Right lobe of liver (tissue), 6 donors: ENCODE measurements around the gene SLC9A8. TPM values are rescaled to one million over a fixed set of nuclear protein-coding genes. Genes with fewer than 3 reads are reported as not detected.

ENCODE experiments used
- ATAC-seq, 4 donors: fragments of 200-7000 bp; cut with Tn5 transposase; one replicate each; pipeline ENCODE4 v1.9.1; 2020; ENCODE audit warnings: mild to moderate bottlenecking in 4 of 4, moderate library complexity in 4 of 4
- DNase-seq, 3 donors: peaks; one replicate each; pipeline ENCODE4 v3.0.0-alpha.2; 2020
- H3K27ac ChIP-seq, 3 donors: fragments of 200-600 bp; one replicate each; pipeline ENCODE4 v1.8.0; 2022
- H3K27me3 ChIP-seq, 2 donors: fragments of 200-600 bp; one replicate each; pipeline ENCODE4 v1.8.0; 2022
- H3K36me3 ChIP-seq, 4 donors: fragments of 200-600 bp; sonication (generic) in 1 of 4; one replicate each; pipeline versions ENCODE4 v1.5.1 to v1.8.0; 2017 to 2022; ENCODE audit warnings: control low read depth in 1 of 4
- H3K4me1 ChIP-seq, 4 donors: fragments of 200-600 bp; sonication (generic) in 1 of 4; one replicate each; pipeline versions ENCODE4 v1.5.1 to v1.8.0; 2017 to 2022; ENCODE audit warnings: control low read depth in 1 of 4
- H3K4me3 ChIP-seq, 3 donors: fragments of 200-600 bp; one replicate each; pipeline ENCODE4 v1.8.0; 2022
- H3K9me3 ChIP-seq, 4 donors: fragments of 200-600 bp; sonication (generic) in 1 of 4; one replicate each; pipeline versions ENCODE4 v1.5.1 to v1.8.0; 2017 to 2022; ENCODE audit warnings: control low read depth in 1 of 4
- POLR2A ChIP-seq: fragments of 450-650 bp; IDR thresholded peaks from one replicate; pipeline ENCODE4 v1.6.1; 2017; ENCODE audit warnings: antibody characterized with exemption, mild to moderate bottlenecking
- WGBS: methylation state at CpG from one replicate; pipeline ENCODE4 v1.1.6; 2018; ENCODE audit warnings: low coverage, low lambda C conversion rate; ENCODE audit not compliant: insufficient coverage; ENCODE audit errors: missing lambda C conversion rate; 5-methylcytosine and 5-hydroxymethylcytosine counted together
- intact Hi-C, 2 donors: fragments of 100-400 bp; cut with DNase I; formaldehyde crosslinking; loops; one replicate each; pipeline versions ENCODE4 v1.11.2 to v1.14.1; 2022
- total RNA-seq, 6 experiments: library from RNA; depleted of rRNA in 2 of 6; stranded (reverse); fragments of >200 nt in 2 of 6; fragmentation: NEBNext Ultra II Directional in 3 of 6; extraction: Animal tissue kit (Norgen Biotek cat#: 25700) in 3 of 6; gene quantifications; one replicate each; pipeline versions ENCODE4 v1.1.0 to v1.2.4, GENCODE V29; 2016 to 2023
- TF ChIP-seq, protein P1 (sequence below), 4 donors: fragments of 200-600 bp in 3 of 4; fragments of 450-650 bp in 1 of 4; IDR thresholded peaks; one replicate each; pipeline versions ENCODE4 v1.5.1 to v1.8.0; 2016 to 2022; ENCODE audit warnings: antibody characterized with exemption in 4 of 4, mild to moderate bottlenecking in 2 of 4
- donor health status: DM: no; HTN: yes; CAD: no.
- donor health status: DM: no; HTN: no; CAD: no.
- donor health status: DM: no; HTN: no; CAD: no.
- donor health status: DM: no; HTN: yes; CAD: no.
- donor health status: DM: no; HTN: yes; CAD: no.

The SLC9A8 gene
- total RNA-seq, 6 experiments from 2014 or later: 6.8 to 10.6 (median 9.6) TPM

DNA sequence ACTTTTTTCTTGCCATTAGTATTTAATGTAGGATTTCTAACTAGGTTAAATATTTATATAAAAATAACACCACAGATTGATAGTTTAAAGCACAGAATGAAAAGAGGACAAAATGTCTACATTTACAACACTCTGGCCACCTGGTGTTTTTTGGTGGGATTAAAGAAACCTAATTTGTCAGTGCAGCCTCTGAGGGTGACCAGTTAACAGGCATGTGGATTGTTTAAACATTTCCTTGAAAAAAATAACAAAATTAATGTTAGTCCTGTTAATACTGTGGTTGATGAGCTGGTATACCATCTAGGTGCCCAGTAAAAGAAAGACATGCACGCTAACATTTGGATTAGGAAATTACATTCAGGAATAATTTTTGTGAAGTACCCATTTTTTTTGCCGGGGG is 8.8 kb downstream of the SLC9A8 start:
- no peaks in the 10 kb centered on the region for H3K9me3 ChIP-seq
- peaks cover 0 to 14% (median 0%) of the 10 kb centered on the region in 4 donors for H3K36me3 ChIP-seq
- no peaks in the 10 kb centered on the region for H3K27me3 ChIP-seq
- H3K27ac ChIP-seq: peak overlapping the region in 1 of 3 donors; percentile 65
- TF ChIP-seq, protein P1, sequence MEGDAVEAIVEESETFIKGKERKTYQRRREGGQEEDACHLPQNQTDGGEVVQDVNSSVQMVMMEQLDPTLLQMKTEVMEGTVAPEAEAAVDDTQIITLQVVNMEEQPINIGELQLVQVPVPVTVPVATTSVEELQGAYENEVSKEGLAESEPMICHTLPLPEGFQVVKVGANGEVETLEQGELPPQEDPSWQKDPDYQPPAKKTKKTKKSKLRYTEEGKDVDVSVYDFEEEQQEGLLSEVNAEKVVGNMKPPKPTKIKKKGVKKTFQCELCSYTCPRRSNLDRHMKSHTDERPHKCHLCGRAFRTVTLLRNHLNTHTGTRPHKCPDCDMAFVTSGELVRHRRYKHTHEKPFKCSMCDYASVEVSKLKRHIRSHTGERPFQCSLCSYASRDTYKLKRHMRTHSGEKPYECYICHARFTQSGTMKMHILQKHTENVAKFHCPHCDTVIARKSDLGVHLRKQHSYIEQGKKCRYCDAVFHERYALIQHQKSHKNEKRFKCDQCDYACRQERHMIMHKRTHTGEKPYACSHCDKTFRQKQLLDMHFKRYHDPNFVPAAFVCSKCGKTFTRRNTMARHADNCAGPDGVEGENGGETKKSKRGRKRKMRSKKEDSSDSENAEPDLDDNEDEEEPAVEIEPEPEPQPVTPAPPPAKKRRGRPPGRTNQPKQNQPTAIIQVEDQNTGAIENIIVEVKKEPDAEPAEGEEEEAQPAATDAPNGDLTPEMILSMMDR (IDR thresholded peaks at IDR 0.05): no peak
- no peak for TF ChIP-seq POLR2A
- intact Hi-C loops: no loop called here
- WGBS: 100% methylated on average over 2 of the region's 2 CpGs
- ATAC-seq (no peak), DNase-seq (no peak)
- peaks cover 0 to 52% (median 8%) of the 10 kb centered on the region in 4 donors for H3K4me1 ChIP-seq
- H3K4me3 ChIP-seq: no peak overlapping the region

DNA sequence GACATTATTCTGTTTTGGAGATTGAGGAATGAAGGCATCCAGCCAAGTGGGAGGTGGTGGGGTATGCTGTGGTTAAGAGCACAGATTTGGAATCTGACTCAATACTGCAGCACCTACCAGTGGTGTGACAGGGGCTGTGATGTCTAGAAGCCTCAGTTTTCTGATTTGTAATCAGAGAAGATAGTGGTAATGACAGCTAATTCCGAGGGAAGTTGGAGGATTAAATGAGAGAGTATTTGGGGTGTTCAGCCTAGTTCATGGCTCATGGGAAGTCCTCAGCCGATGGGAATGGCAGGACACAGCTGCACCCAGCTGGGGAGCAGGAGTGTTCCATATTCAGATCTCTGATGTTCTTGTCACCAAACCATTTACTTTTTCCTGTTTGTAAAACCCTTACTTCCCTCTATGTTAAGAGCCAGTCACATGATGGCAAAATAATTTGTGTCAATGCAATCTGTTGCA is 9.3 kb downstream of the SLC9A8 start:
- H3K4me3 ChIP-seq: no peak overlapping the region
- 35% methylated on average over 2 of the region's 2 CpGs for WGBS
- peak in 1 of 4 donors; percentile 22 for ATAC-seq
- TF ChIP-seq POLR2A: no peak
- TF ChIP-seq, protein P1 (IDR thresholded peaks at IDR 0.05): peak in 2 of 4 donors; percentile 7 to 23
- intact Hi-C loops: no loop called here
- peak in 1 of 3 donors; percentile 33 for DNase-seq
- no peaks in the 10 kb centered on the region for H3K9me3 ChIP-seq
- peaks cover 0 to 11% (median 0%) of the 10 kb centered on the region in 4 donors for H3K36me3 ChIP-seq
- H3K27me3 ChIP-seq: no peaks in the 10 kb centered on the region
- H3K27ac ChIP-seq: peak overlapping the region in 1 of 3 donors; percentile 65
- H3K4me1 ChIP-seq: peaks cover 0 to 54% (median 10%) of the 10 kb centered on the region in 4 donors

DNA sequence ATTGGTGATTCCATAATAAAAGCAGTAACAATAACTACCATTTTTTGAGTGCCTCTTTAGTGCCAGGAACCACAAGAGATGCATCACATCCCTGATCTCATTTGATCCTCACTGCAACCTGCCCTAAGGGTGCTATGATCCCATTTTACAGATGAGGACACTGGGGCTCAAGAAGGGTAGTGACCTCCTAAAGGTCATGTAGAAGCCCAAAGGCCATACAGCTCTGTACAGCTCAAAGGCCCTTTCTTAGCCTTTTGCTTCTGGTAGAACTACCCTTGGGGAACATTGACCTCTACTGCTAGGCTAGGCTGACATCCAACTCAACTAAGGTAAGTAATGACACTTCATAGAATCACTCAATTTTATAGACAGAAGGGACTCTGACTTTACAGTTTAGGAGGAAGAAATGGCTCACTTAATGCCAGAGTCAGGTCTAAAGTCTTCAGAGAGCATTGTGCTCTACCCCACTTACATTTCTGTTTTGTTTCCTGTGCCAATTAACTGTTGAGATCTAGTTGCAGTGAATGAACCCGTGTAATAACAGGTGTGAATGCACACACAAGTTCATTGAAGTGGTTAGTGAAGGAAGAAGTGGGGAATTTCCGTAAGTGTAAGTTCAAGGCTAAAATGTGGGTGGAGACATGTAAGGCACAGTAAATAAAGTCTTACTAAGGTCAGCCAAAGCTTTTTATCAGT is 10.7 kb downstream of the SLC9A8 start:
- intact Hi-C loops: no loop called here
- Histone ChIP-seq H3K27me3 (no peaks in the 10 kb centered on the region), H3K36me3 (peaks cover 0 to 11% (median 0%) of the 10 kb centered on the region in 4 donors), H3K4me1 (peaks cover 0 to 54% (median 10%) of the 10 kb centered on the region in 4 donors), H3K27ac (peak overlapping the region in 1 of 3 donors; percentile 65), H3K9me3 (no peaks in the 10 kb centered on the region), H3K4me3 (no peak overlapping the region)
- 12% methylated on average over 2 of the region's 2 CpGs for WGBS
- peak in 1 of 3 donors; percentile 42 for DNase-seq
- TF ChIP-seq POLR2A: no peak
- TF ChIP-seq, protein P1 (IDR thresholded peaks at IDR 0.05): no peak
- peak; percentile 30 to 54 (median 45) for ATAC-seq

DNA sequence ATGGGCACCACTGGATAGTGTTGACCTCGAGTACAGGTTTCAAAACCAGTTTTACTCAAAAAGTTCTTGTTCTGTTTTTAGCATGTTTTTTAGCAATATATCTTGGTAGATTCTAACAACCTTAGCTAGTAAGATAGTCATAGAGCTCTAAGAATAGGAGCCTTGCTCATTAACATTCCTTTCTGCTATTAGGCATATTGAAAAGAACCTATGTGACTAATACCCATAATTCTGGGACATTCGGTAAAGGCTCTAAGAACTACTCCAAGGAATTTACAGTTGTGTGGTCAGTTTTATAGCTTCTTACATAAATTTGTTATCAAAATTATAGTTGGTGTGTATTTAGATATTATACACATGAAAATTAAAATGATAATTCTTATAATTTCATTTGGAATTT is 11.6 kb downstream of the SLC9A8 start:
- no peaks in the 10 kb centered on the region for H3K27me3 ChIP-seq

More for the DNA sequence above, 11.6 kb downstream of the SLC9A8 start:
- no peak for TF ChIP-seq POLR2A
- TF ChIP-seq, protein P1 (IDR thresholded peaks at IDR 0.05): no peak
- 72% methylated on average over 2 of the region's 2 CpGs for WGBS
- DNase-seq (no peak), ATAC-seq (no peak)
- H3K4me1 ChIP-seq: peaks cover 0 to 54% (median 10%) of the 10 kb centered on the region in 4 donors
- intact Hi-C loops: no loop called here
- H3K4me3 ChIP-seq: no peak overlapping the region
- peaks cover 0 to 8% (median 0%) of the 10 kb centered on the region in 4 donors for H3K36me3 ChIP-seq
- peak overlapping the region in 1 of 3 donors; percentile 65 for H3K27ac ChIP-seq
- H3K9me3 ChIP-seq: no peaks in the 10 kb centered on the region
